ENCODE data around the gene FGB.

GRCh38 chr4:154579927-154580326, 17.1 kb downstream of the FGB start:
- TF ChIP-seq, protein P1, sequence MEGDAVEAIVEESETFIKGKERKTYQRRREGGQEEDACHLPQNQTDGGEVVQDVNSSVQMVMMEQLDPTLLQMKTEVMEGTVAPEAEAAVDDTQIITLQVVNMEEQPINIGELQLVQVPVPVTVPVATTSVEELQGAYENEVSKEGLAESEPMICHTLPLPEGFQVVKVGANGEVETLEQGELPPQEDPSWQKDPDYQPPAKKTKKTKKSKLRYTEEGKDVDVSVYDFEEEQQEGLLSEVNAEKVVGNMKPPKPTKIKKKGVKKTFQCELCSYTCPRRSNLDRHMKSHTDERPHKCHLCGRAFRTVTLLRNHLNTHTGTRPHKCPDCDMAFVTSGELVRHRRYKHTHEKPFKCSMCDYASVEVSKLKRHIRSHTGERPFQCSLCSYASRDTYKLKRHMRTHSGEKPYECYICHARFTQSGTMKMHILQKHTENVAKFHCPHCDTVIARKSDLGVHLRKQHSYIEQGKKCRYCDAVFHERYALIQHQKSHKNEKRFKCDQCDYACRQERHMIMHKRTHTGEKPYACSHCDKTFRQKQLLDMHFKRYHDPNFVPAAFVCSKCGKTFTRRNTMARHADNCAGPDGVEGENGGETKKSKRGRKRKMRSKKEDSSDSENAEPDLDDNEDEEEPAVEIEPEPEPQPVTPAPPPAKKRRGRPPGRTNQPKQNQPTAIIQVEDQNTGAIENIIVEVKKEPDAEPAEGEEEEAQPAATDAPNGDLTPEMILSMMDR (IDR thresholded peaks at IDR 0.05; ENCODE audit: low read length) = no peak
- no peak for TF ChIP-seq EZH2 (IDR thresholded peaks at IDR 0.05; ENCODE audit: borderline replicate concordance, low read length)

Measured in OCI-LY1 (cell line).